ENCODE results near the gene SEMA4C. TPM values are rescaled to one million over a fixed set of nuclear protein-coding genes. Genes with fewer than 3 reads are reported as not detected.

Gene SEMA4C
- total and polyA plus RNA-seq, 2 of the 4 experiments (the other 2 are of a cell fraction), result 15.8 to 24.3 TPM

DNA sequence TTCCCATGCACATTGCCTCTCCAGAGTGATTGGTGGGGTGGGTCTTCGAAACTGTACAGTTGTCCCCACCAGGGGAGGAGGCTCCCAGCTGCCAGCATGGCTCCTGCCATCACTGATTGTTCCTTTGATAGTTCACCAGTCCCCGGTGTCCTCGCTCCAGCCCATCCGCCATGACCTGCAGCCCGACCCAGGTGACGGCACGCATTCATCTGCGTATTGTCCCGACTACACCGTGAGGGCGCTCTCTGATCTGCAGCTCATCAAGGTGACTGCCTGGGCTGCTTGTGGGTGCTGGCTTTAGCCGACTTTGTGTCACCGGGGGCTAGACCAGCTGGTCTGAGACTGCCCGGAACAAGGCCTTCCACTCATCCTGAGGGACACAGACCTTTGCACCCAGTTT, 41.4 kb downstream of the SEMA4C start:
- TF ChIP-seq NFE2L2 (IDR thresholded peaks at IDR 0.05; ENCODE audit: low read depth, low read length) (no peak), MAZ (IDR thresholded peaks at IDR 0.05; ENCODE audit: borderline replicate concordance, low read depth, low read length) (no peak), RFX5 (IDR thresholded peaks at IDR 0.05; ENCODE audit: low read depth, low read length) (no peak), MXI1 (IDR thresholded peaks at IDR 0.05; ENCODE audit: borderline replicate concordance, low read depth, low read length) (no peak), SMC3 (IDR thresholded peaks at IDR 0.05; ENCODE audit: low read depth, low read length) (no peak)
- TF ChIP-seq, protein P1, sequence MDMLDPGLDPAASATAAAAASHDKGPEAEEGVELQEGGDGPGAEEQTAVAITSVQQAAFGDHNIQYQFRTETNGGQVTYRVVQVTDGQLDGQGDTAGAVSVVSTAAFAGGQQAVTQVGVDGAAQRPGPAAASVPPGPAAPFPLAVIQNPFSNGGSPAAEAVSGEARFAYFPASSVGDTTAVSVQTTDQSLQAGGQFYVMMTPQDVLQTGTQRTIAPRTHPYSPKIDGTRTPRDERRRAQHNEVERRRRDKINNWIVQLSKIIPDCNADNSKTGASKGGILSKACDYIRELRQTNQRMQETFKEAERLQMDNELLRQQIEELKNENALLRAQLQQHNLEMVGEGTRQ (IDR thresholded peaks at IDR 0.05; ENCODE audit: low read depth, low read length), result no peak
- Histone ChIP-seq H3K27me3 (ENCODE audit: control insufficient read depth, insufficient read depth, low read length) (no peaks in the 10 kb centered on the region), H3K9me1 (ENCODE audit: insufficient read depth, low read length) (peaks cover 20% of the 10 kb centered on the region; the same call in 1 of the 2 replicates), H3K4me3 (ENCODE audit: insufficient read depth, low read depth, low read length) (no peak overlapping the region), H3K14ac (replicated peaks; ENCODE audit: low read depth, low read length) (no peak overlapping the region), H4K8ac (ENCODE audit: low read depth in 2 of 2, low read length in 2 of 2) (no peak overlapping the region), H2AK9ac (replicated peaks; ENCODE audit: low read depth, low read length, poor library complexity) (peak overlapping the region; percentile 26), H4K91ac (ENCODE audit: insufficient read depth, low read depth, low read length) (no peak overlapping the region), H3K23ac (ENCODE audit: low read depth, low read length) (no peak overlapping the region), H3K18ac (ENCODE audit: low read depth, low read length) (no peak overlapping the region), H3K4ac (ENCODE audit: low read depth, low read length) (no peak overlapping the region), H3K36me3 (ENCODE audit: control insufficient read depth, insufficient read depth, low read length) (peaks cover 29% of the 10 kb centered on the region), H3K79me1 (ENCODE audit: low read depth in 1 of 2, low read length in 2 of 2) (peaks cover 7 to 15% of the 10 kb centered on the region in 2 experiments), H2BK120ac (ENCODE audit: low read depth, low read length) (no peak overlapping the region), H2AK5ac (ENCODE audit: low read depth, low read length) (no peak overlapping the region), H3K9me3 (ENCODE audit: control insufficient read depth, insufficient read depth, low read length) (no peaks in the 10 kb centered on the region), H2BK15ac (ENCODE audit: low read depth, low read length) (no peak overlapping the region), H2AFZ (replicated peaks; ENCODE audit: low read length, poor library complexity) (no peak overlapping the region), H3K4me2 (ENCODE audit: low read depth, low read length) (no peak overlapping the region), H2BK5ac (ENCODE audit: low read depth, low read length, poor library complexity, severe bottlenecking) (no peak overlapping the region), H3K9ac (ENCODE audit: low read depth, low read length) (no peak overlapping the region), H4K20me1 (ENCODE audit: insufficient read depth, low read length) (peaks cover 13% of the 10 kb centered on the region; the same call in 1 of the 2 replicates), H4K5ac (ENCODE audit: low read depth, low read length) (no peak overlapping the region), H2BK20ac (ENCODE audit: low read depth, low read length) (no peak overlapping the region), H3K27ac (ENCODE audit: insufficient read depth, low read length) (no peak overlapping the region), H3K4me1 (ENCODE audit: control insufficient read depth, insufficient read depth, low read length) (peaks cover 16% of the 10 kb centered on the region; the same call in 1 of the 2 replicates), H3K56ac (ENCODE audit: extremely low read depth, insufficient read depth, low read length) (no peak overlapping the region)
- 88% methylated on average over 11 of the region's 14 CpGs; no CpG with 5 or more reads in 1 of the 2 experiments for WGBS, 2 experiments (ENCODE audit: extremely low coverage in 2 of 2, insufficient read length in 1 of 2)
- BruUV-seq (replicated peaks), result no TSS peak
- ChIA-PET POLR2A (ENCODE audit: unreplicated experiment) (no interaction called here), CTCF (no interaction called here)
- intact Hi-C loops (cut with micrococcal nuclease) (no loop called here), dilution Hi-C loops (cut with HindIII; ENCODE audit: low sequenced_read_pairs, unreplicated experiment) (no loop called here), in situ Hi-C loops (cut with MboI; ENCODE audit: low sequenced_read_pairs) (no loop called here)
- no peak for ATAC-seq (ENCODE audit: low read depth)
- no peak for DNase-seq
